T-helper 1 cell (primary cell): ENCODE data around the gene EFCAB6.

Experiments used
- DNase-seq, 5 donors: peaks; one replicate each; pipeline ENCODE4 v3.0.0-alpha.2; 2012 to 2020

Gene EFCAB6

DNA sequence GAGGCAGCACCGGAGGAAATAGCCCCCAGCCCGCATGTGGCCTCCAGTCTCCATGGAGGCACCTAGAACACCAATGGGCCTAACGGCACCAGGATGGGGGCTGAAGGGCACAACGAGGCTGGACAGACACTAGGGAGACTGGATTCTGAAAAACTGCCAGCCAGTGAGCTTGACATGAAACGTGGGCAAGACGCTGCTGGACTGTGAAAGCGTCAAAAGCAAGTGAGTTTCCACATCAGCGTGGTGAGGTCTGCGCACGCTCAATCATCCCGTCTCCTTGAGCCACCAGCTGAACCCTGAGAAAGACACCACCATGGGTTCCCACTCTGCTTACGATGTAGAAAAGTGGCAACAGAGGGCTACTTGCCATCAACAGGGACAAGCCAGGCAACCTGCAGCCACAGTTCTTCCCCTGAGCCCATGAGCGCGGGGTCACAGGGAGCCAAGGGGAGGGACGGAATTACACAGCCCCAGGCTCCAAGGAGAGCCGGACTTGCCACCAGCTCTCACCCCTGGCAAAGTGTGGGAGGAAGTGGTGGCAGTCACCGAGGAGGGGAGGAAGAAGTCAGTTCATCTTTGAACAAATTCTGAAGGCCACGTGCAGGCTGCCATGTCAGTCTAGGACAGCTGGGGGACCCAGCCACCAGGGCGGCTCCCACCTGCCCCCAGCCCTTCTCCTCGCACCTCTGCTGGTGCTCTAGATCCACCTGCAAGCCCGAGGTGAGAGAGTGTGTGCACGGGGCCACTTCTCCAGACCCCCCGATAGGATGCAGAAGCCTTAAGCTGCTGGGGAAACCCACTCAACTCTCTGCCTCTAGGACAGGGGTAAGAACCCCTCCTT, 269.2 kb downstream of the EFCAB6 start:
- no peak for DNase-seq

DNA sequence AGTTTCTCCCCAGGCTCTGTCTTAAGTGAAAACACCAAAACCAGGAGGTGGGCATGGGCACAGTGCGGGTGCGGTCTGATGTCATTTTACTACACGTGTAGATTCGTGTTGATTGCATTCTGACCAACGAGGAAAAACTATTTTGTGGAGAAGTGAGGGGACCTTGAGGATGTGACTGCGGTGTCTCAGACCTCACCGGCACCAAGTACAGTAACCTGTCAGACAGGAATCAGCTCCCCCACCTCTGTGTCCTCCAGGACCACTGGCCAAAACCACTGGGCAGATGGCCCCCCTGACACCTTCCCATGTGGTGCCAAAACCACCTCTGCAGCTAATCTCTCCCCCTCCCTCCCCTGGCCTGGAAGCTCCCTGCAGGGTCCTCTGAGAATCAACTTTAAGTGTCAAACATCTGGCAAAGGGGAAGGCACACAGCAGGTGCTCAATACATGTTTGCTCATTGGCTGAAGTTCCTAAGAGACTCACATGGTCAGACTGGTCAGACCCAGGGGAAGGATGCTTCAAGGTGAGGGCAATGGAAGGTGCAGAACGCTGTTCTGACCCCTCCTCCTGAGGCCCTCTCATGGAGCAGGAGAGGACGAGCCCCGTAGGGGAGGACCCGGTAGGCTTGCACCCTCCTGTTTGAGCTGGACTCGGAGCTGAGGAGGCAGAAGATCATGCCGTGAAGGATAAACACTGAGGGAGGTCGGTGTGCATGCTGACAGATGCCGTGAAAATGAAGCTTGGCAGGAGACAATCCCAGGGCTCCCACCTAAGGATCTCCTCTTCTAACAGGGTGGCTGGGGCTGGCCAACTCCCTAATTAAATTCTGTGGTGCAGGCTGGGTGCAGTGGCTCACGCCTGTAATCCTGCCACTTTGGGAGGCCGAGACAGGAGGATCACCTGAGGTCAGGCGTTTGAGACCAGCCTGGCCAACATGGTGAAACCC, 270.4 kb downstream of the EFCAB6 start:
- no peak for DNase-seq

DNA sequence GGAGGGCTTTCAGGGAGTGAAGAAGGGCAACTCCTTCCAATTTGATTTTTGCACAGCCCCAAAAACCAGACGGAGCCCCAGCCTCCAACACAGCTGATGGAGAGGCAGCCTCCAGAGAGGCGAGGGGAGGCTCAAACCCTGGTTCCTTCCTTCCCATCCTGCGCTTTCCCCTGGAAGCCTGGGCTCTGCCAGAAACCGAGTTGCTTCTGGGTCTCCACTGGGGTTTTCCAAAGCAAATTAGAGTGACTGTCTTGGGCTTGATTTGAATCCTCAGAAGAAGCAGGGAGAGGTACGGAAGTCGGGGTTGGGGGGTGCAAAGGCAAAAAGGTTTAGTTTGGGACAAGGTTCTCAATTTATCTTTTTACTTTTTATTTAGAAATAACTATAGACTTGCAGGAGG, 271.1 kb downstream of the EFCAB6 start:
- DNase-seq: no peak

DNA sequence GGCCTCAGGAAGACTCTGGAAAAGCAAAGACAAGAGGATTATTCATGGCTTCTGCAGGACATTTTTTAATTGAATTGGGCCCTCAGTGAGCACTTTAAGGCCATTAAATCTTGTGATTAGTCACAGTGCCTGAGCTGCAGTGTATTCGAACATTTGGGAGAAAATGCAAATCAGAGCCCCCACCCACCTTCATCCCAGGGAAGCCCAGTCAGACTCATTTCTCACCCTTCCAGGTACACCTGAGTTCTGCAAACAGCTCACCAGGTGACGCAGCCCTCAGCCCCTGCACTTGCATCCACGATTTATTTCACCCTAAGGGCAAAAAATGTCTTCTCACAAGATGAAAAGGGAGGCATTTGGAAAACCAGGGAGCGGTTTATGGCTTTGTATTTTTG, 271.6 kb downstream of the EFCAB6 start:
- DNase-seq: no peak

DNA sequence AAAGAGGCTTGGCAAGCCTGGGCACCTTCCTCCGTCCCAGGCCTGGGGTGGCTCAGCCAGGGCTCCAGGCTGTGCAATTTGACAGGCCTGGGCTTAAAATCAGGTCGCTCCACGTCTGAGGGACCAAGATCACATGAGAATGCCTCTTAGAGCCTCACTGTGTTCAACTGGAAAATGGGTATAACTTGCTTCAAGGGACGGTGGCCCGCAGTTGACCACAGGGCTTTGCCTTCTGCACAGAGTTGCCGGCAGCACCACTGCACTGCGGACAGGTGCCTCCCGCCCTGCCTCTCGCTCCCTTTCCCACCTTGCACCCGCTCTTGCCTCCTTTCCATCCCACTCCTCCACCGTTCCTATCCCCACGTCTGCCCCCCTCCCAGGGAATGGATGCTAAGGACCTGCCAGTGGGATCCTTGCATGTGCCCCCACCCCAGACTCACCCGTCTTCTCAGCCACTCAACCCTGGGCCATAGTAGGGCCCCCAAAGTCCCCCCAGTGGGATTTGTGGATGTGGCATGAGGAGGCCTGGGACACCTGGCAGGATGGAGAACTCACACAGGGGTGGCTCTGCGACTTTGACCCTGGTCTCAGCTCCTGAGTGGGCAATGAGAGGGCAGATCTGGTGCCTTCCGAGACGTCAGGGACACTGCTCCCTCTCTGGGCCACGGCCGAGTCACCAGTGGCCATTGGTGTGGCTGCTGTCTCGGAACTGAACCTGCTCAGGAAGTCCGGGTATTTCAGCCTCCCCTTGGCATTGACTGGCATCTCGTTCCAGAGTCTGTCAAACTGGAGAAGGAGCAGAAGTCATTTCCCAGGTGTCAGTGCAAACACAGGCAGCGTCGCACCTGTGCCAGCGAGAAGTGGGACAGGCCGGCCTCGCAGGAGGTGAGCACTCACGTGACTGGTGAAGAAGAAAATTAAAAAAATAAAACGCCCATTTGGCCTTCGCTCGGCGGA, 272.3 kb downstream of the EFCAB6 start:
- DNase-seq: no peak

DNA sequence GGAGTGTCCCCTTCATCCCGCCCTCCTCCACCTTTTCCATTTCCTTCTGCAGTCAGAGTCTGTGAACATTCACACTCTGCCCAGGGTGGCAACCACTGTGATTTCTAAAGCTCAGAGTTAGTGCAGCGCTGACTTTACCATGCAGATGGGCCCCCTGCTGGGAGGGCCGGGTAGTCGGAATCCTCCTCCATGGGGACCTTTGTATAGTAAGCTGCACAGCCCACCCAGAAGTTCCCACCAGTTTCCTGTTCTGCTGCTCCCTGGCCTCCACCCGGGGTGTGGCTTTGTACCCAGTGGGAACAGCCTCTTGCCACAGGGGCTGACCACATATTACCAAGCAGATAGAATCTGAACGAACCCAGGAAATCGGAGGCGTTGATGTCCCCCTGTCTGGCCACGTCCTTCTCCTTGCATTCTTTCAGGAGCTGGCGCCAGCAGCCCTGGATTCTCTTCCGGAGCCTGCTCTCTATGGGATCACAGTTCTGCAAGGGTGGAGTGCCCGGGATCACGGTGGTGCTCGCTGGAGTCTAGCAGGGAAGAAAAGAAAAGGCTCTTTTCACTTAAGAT, 275.0 kb downstream of the EFCAB6 start:
- DNase-seq: no peak

DNA sequence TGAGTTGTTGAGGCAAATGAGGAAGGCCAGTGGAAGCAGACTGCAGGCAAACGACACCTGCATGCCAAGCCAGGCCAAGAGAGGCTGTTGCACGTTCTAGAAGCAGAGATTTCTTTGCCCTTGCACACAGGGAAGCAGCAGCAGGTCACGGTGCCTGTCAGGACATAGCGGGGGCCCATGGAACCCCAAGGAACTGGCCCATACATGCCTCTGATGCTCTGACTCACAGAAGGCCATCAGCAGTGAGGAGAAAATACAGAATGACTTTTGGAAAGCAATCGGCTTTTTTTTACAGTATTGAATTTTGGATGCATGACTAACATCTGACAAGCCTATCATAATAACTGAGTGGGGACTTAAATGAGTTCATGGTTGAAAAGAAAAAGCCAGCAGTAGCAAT, 276.4 kb downstream of the EFCAB6 start:
- no peak for DNase-seq

DNA sequence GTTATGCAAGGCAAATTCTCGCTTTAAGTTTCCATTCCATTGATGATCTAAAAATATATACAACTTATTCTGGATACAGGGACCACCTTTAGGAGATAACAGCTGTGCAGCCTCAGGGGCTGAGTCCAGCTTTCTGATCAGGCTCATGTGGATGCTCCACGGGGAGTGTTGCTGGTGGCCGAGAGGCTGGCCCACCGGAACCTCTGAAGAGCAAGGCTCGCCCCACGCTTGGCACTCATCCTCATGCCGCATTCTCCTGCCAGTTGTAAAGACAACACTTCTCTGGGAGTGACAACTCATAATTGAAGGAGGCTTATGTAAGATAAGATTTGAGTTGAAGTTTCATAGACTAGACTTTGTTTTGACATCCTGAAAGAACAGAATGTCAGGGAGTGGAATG, 276.8 kb downstream of the EFCAB6 start:
- no peak for DNase-seq

DNA sequence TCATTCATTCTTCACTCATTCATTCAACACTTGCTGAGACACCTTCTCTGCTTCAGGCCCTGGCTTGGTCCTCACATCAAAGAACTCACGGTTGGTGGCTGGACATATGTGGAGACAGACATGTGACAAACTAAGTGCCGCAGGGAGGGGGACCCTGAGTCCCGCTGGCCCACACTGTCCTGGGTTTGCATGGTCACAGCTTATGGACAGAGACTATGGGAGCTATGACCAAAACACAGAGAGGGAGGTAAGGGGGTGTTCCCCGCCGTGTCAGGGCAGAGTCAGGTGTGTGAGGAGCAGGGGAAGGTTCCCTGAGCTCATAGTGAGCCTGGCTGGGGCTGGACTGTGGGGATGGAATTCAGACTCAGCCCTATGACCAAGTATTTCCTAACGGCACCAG, 277.2 kb downstream of the EFCAB6 start:
- DNase-seq: no peak

DNA sequence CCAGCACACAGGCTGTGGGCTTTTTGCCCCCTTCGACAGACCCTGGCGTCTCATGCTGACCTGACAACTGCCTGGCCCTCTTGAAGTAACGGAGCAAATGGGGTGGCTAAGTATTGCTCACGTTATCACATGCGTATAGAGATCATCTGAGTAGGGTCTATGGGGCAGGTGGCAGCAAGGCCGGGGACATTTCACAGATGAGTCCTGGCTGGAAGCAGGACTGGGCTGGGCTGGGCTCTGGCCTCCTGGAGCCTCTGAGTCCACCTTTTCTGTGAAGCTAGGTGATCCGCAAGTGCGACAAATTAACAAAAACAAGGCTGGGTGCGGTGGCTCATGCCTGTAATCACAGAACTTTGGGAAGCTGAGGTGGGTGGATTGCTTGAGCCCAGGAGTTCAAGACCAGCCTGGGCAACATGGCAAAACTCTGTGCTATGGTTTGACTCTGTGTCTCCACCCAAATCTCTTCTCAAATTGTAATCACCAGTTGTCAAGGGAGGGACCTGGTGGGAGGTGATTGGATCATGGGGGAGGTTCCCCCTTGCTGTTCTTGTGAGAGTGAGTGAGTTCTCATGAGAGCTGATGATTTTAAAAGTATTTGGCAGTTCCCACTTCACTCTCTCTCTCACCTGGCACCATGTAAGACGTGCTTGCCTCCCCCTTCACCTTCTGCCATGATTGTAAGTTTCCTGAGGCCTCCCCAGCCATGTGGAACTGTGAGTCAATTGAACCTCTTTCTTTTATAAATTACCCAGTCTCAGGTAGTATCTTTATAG, 278.3 kb downstream of the EFCAB6 start:
- no peak for DNase-seq

DNA sequence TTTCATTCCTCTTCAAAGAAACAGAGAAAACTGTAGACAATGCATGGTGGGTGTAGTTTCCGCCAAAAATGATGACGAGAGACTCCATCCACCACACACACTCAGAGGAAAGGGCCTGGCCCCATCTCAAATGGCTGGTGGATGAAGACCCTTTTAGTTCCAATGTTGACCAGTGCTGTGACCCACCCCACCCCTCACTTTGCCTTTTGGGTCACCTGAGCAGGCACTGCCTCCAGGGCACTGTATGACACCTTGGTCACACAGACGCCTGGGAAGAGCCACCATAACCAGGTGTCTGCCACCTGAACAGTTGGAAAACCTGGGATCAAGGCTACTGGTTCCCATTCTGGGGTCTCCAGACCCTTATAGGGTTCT, 279.0 kb downstream of the EFCAB6 start:
- DNase-seq: no peak

DNA sequence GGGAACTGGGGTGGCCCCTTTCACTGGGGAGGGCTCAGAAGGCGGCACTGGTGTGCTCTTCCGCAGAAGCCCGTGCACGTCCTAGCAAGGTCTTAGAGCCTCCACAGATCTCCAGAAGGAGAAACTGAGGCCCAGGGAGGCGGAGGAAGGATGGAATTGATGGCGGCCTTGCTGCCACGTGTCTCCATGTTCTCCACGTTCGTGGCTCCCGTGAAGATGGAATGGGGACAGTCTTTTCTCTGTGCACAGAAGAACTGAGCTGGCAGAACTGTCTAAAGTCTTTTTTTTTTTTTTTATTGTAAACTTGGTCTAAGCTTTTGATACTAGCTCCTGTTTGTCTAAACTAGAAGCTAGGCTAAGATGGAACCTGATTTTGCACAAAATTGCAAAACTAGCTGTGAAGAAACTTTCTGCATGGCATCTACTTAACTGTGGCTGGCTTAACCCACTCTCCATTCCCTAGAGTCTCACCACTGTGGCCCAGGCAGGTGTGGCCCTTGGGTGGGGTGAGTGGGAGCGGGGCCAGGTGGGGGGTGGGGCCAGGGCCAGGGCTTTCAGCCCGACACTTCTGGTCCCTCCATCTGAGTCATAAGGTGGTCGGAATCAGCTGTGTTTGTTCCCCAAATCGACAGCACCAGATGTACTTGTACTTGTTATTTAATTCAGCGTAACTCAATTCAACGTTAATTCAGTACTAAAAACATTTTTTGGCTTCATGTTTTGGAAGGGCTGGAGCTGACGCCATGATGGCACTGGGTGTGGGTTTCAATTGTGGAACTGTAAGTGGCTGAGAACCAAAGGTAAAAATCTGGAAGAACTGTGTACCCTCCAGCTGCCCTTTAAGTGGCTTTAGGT, 279.6 kb downstream of the EFCAB6 start:
- no peak for DNase-seq

DNA sequence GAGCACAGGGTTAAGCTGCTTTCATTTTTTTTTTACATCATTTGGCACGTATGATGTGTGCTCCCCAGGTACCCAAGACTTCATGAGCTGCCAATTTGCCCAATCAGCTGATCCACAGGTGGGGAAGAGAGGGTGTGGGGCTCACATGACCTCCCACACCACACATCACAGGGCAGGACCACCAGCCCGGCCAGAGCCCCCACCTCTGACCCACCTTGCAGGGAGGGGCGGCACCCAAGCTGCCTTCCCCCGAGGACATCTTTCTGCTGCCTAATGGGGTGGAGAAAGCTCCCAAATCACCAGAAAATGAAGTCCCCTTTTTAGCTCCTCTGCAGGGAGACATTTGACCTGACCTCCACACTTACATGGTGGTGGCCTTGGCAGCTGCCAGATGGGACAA, 280.5 kb downstream of the EFCAB6 start:
- DNase-seq: no peak

DNA sequence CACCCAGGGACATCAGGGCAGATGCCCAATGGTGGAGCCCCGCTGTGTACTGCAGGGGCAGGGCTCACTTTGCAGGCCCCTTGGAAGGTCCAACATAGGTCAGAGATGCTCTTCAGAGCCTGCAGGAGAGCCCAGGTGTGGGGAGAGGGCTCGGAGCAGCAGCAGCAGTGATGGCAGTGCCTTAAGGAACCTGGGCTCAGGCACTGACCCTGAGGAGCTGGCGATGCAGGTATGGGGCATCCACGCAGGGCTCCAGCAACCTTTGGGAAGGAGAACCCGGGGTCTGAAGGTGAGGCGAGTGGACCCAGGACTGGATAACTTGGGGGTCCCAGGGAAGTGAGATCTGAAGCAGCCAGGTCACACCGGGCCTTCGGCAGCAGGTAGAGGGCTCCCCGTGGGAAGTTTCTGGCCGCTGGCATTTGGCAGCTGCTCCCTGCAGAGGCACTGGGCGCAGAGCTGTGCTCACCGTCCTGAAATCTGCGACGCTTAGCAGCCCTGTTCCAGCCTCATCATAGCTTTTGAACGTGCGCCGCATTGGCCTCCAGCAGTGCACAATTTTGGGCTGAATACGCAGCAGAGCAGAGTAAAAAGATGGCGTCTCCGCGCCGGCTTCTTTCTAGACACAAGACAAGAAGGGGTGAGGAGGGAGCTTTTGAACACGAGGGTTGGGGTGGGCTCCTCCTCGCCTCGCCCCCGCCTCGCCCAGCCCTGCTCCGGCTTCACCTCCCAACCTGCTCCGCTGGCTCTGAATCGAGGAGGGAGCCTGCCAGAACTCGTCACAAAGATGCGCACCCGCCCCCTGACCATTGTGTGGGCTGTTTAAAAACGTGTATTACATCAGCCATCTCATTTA, 281.5 kb downstream of the EFCAB6 start:
- no peak for DNase-seq

DNA sequence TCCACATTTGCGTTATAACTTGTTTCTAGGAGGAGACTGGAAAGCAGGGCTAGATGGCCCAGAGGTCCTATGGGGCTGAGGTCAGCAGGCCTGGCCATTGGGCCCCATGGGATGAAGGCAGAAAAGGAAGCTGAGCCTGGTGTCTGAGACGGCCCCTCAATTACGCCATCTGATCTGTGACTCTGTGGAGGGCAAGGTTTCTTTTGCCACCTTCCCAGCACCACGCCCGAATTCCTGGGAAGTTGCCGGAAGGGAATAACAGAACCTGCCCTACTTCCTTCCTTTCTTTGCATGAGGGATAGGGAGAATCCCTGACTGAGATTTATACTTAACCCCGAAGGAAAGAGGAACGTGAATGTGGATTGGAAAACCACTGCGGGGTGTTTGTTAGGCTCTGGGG, 282.2 kb downstream of the EFCAB6 start:
- DNase-seq: no peak

DNA sequence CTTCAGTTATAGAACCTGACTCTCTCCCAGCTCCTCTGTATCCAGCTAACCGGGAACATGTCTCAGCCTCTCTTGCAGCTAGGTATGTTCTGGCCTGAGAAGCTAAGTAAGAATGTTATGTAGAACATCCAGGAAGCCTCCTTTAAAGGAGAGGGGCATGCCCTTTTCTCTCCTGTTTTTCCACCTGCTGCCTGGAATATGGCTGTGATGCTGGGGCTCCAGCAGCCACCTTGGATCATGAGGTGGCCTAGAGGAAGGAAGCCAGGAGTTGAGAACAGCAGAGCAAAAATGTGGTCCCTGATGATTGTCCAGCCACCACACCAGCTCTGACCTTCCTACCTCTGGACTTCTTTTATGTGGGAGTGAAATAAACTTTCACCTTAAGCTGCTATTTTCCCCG, 282.6 kb downstream of the EFCAB6 start:
- DNase-seq: no peak

DNA sequence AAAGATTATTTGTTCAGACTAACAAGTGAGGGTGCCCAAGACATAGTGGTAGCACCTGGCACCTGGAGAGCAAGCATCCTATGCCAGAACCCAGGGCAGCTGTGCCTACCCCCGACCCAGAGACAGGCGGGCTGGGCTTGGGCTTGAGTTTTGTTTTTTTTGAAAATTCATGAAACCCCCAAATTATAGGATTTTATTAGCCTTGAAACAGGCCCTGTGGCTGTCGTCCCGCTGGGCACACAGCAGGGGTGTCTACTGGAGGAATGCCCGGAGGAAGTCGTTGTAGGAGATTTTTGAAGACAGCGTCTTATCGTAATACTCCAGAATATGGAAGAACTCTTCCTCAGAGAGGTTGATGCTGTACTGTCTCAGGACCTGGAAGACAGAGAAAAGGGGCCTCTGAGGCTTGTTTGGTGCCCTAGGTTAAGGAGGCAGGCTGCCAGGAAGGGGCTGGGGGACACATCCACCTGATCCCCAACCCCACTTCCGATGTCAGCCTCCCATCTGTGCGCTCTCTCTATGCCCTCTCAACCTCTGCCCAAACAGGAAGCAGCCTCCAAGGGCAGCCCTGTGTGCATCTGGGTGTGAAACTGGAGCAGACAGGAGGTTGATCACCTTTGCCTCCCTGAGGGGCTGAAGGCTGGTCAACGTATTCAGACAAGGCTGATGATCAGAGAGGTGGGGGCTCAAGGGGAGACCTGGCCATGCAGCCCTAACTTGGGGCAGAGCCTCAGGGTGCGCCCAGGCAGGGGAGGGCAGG, 283.3 kb downstream of the EFCAB6 start:
- DNase-seq: no peak

DNA sequence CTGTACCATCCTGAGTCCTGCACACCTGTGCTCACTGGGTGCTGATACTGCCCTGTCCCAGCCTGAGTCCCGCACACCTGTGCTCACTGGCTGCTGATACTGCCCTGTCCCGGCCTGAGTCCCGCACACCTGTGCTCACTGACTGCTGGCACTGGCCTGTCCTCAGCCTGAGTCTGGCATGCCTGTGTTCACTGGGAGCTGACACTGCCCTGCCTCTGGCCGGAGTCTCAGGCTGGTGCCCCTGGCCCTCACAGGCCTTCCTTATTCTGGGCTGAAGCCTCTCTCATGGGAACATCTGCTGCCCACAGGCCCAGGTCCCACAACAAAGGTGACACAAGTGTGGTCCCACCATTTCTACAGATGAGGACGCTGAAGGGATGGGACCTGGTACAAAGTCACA, 285.2 kb downstream of the EFCAB6 start:
- DNase-seq: no peak

DNA sequence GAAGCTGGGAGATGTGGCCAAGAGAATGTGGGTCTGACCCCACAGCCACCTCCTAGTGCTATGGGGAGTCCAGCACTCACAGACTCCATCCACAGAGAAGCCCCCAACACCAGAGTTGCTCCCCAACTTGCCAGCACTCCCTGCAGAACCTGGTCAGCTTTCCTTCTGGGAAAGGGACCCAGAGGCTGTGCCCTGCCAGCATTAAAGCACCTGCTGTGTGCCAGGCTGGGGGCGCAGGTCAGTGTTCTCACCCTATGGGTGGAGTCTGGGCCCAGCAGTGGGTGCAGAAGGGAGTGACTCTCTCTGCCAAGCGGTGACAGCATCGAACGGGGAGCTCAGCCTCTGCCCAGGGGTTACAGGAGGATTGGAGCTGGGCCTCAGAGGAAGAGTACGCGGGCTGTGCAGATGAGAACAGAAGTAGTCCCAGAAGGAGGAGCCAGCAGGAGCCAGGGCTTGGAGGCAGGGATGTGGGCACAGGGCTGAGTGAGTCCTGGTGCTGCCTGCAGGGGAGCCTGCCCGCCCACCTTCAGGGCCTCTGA, 285.9 kb downstream of the EFCAB6 start:
- DNase-seq: no peak
